Fibroblast of gingiva (primary cell): Measurements from ENCODE around the gene EPHB1.

Source experiments
- DNase-seq: peaks from one replicate; pipeline ENCODE4 v3.0.0-alpha.2; 2011; ENCODE audit warnings: low read depth

Gene EPHB1

DNA sequence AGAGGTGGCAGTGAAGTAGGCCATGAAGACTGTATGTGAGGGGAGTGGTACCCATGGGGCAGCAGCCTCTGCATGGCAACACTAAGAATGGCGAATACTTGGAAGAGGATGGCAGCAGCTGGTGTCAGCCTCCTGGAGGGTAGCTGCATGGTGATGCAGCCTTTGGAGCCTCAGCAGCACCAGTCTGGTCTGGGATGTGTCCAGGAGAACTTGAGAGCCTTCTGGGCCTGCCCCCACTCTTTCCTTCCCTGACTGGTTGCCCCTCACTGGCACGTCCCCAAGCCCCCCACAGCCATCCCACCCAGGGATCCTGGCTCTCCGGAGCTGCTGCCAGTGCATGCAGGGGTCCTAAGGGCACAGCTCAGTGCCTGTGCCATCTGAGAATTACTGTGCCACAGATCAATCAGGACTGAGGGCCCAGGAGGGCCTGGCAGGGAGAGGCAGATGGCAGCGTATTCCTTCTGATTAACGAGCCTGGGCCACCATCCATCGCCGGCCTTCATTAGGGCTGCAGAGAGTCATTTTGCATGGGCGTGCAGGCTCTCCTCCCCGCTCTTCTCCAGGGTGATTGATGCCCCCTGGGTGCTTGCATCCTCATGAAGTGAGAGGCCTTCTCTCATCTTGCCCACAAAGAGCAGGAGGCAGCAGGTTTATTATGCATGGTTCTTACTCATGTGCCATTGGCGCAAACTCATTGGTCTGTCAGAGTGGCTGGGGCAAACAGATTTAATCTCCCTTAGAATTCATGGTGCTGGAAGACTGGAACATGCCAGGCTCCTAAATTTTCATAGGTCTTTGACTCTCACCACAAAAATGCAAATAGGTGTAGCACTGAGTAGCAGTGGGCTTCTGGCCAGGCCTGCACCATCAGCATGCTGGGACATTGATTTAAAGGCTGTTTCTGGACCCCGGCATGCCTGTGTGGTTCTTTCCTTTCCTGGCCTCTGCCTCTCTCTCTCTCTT lies 116.8 kb downstream of the EPHB1 start:
- DNase-seq = no peak

DNA sequence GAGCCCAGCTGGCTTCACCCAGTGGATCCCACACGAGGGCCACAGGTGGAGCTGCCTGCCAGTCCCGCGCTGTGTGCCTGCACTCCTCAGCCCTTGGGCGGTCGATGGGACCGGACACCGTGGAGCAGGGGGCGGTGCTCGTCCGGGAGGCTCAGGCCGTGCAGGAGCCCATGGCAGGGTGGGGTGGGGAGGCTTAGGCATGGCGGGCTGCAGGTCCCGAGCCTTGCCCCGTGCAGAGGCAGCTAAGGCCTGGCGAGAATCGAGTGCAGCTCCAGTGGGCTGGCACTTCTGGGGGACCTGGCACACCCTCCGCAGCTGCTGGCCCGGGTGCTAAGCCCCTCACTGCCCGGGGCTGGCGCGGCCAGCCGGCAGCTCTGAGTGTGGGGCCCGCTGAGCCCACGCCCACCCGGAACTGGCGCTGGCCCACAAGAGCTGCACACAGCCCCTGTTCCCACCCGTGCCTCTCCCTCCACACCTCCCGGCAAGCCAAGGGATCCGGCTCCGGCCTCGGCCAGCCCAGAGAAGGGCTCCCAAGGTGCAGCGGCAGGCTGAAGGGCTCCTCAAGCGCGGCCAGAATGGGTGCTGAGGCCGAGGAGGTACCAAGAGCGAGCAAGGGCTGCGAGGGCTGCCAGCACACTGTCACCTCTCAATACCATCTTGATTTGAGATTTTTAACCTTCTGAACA lies 121.4 kb downstream of the EPHB1 start:
- DNase-seq = no peak

DNA sequence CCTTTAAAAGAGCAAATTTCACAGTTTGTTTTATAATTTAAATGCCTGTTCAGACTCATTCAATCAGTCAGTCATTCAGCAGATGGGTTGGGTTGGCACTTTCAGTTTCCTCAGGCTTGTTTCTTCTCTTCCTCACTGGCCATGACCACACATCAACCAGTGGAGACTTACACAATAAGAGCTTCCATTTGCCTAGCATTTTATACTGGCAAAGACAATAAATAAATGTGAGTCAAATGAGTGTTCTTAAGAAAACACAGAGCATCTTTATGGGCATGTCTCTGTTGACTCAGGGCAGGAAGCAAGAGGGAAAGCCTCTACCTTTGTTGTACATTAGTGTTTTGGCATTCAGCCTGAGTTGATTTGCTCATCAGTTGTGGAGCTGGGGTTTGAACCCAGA lies 122.6 kb downstream of the EPHB1 start:
- DNase-seq = no peak

DNA sequence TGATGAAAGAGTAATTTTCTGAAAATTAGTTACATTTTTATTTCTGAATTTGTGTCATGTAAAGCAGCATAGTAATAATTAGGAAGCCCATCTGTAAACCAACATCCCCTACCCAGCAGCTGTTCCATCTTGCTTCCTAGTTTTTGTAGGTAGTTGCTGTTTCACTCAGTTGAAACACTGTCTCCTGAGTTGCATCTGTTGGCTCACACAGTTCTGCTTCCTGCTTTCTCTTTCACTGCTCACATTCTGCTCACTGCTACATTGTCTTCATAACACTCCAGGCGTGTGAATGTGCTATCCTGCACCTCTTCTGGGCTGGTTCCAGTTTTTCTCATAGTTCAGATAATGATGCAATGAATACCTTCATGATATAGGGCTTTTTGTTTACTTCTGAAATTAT lies 123.4 kb downstream of the EPHB1 start:
- DNase-seq = no peak

DNA sequence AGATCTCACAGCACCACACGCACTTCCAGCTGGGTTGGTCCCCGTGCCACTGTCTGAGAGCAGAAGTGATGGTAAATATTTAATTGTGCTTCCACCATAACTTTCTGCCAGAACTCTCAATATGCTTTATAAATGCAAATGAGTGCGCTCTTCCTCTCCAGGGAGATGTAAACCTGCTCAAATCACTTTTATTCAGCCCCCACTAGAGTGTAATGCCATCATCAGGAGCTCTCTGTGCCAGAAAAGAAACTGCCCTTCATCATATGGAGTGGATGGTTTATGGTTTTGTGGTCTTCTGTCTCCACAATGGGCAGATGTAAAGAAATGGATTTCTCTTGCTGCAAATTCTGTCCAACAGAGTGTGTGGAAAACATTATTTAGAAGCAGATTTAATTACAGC lies 127.0 kb downstream of the EPHB1 start:
- DNase-seq = no peak

DNA sequence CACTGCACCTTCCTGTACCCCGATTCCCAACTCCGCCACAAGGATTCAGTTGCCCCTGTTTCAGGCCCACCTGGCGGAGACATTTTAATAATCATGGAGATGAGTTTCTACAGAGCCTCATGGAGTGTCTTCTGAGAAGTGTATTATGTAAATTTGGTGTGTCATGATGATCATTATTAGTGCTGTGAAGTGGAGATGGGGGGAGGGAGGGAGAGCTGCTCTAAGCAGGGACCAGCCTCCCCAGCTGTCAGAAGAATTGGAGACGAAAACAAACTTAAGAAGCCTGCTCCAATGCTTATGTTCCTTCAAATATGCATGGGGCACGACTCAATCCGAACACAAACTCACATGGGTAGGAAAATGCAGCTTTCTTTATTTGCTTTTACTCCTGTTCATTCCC lies 127.8 kb downstream of the EPHB1 start:
- DNase-seq = no peak

DNA sequence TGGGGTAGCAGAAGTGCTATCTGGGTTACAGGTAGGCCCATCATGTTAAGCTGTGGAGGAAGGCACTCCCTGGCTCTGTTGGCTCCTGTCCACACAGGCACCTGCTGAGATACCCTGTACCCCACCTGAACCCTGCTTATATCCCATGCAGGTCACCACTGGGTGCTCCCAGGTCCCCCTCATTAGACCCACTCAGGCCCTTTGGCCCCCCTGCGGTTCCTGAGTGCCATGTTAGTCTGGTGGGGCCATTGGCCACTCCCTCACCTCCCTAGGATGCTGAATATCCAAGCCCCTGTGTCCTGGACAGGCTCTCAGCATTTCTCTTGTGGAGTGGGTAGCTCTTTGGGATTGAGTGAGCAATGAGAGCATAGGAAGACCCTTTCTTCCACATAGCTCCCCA lies 128.2 kb downstream of the EPHB1 start:
- no peak for DNase-seq

DNA sequence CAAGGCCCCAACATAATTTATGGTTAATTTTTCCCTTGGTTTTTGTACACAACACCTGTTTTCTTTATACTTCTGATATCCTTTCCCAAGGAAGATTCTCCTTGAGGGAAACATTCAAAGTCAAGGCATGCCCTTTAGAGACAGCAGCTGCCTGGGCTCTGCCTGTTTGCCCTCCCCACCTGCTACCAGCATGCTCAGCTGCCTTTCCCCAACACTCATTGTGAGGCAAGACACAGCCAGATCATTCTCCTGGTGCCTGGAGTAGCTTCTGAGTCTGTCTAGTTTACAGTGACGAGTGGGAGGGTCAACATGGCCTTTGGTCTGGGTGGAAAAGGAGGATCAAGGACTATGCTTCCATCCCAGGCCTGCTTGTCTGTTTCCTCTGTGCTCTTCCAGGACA lies 132.5 kb downstream of the EPHB1 start:
- DNase-seq = no peak

DNA sequence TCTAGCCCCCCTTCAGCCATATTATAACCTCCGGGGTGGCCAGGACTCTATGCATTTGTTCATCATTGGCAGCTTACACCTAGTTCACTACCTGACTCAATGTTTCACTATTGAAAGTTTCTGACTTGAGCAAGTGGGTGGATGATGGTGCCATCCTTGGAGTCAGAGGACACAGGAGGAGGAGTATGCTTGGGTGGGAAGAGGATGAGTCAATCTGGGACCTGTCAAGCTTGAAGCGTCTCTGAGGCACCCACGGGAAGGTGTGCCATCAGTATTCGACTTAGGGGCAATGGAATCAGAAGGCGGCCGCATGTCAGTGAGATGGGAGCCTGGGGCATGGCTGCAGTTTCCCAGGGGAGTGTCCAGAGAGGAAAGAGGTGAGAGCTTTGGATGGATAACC lies 133.3 kb downstream of the EPHB1 start:
- DNase-seq = no peak

DNA sequence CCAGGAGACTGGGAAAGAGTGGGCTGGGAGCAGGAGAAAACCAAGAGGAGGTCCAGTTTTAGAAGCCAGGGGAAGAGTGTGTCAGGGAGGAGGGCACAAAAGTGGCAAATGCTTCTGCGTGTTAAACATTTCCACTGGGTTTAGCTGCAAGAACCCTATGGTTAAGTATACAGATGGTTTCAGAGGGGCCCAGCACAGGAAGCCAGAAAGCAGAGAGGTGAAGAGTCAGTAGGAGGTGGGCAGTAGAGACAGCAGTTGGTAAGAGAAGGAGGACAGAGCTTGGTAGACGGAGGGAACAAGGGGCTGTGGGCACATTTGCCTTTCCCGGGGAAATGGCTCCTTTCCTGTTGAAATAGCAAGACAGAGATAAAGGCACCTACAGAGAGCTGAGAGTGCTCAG lies 133.8 kb downstream of the EPHB1 start:
- no peak for DNase-seq

DNA sequence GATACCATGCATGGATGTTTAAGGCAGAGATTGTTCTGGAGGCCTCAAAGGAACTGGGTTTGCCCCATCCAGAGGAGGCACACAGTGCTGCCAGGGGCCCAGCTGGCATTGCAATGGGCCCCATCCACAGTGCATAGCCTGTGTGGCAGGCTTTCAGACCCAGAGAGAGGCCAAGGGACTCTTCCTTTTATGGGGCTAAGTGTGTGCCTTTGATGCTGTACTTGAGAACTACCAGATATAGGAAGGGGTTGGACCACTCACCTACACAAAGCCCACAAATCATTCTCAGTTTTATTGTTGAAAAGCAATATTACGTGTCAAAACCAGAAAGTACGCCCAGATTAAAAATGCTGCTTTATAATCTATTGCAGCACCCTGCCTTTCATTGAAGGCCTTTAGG lies 134.9 kb downstream of the EPHB1 start:
- no peak for DNase-seq

DNA sequence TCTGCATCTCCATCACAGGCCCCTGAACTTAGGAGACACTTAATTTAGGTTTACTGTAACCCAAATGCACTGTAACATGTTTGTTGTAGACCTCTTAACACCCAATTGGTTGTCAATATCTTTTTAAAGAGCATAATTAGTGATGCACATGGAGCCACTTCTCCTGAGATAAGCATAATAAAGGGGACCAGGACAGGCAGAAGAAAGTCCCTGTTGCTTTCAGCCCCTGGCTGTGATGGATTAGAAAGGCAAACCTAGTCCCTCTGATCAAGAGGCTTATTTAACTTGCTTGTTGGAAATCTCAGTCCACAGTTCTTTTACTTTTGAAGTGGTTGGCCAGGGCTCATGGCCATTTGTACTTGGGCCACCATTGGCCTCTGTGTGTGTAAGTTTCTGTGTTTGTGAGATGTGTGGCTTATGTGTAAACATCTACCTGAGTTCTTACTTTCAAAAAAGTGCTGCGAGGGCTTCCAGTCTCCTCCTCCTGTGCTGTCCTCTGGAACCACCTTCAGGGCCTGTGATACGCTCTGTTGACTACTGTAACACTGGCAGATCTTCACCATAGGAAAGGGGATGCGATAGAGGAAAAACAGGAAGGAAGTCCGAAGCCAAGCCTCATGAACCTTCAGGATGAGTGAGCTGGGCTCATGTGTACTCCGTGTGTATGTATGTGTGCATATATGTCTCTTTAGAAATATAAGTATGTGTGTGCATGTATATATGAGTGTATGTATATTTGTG lies 136.2 kb downstream of the EPHB1 start:
- DNase-seq = no peak

DNA sequence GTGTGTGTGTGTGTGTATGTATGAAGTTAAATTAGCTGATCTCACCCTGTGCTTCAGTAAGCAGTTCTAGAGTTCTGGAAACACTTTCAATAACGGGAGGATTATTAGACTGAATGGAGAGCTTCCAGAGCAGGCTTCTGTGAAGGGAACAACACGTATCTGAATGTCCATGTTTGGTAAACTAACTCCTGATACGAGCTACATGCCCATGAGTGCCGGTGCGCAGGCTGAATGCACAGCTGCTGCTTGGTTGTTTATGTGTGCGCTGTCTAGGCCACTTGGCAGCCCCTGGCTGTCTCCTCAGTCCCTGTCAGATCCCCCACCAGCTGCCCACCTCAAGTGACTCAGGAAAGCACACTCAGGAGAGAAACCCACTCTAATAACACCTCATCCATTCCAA lies 137.0 kb downstream of the EPHB1 start:
- DNase-seq = no peak

DNA sequence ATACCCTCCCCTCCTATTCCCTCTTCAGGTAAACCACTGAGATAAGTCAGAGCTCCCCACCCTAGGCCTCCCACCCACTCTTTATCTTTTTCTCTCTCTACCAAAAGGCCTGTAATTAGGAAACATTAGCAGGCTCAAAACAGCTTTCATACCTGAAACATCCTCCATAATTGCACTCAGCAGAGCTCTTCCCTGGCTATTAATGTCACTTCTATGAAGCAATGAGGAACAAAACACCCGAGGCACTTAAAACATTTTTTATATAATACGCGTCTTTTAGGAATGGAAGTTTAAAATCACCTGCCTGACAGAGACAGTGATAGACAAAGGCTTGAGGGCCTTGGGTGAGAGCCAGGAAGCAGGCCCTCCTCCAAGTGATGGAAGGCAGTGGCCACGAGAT lies 138.9 kb downstream of the EPHB1 start:
- no peak for DNase-seq

DNA sequence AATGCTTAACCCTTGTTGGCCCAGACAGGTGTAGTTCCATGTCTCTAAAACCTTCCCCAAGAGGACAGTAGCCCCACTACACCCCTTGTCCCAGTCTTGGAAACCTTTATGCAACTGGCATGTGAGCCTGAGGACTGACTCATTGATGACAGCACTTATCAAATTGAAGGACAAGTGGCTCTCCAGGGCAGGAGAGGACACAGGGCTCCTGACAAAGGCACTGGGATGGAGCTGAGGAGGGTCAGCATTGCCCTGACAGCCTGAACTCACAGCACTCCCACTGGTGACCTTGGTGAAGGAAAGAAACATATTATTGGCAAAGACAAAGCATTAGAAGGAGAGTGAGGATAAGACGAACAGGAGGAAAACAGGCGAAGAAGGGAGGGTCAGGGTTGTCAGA lies 139.9 kb downstream of the EPHB1 start:
- DNase-seq = no peak

DNA sequence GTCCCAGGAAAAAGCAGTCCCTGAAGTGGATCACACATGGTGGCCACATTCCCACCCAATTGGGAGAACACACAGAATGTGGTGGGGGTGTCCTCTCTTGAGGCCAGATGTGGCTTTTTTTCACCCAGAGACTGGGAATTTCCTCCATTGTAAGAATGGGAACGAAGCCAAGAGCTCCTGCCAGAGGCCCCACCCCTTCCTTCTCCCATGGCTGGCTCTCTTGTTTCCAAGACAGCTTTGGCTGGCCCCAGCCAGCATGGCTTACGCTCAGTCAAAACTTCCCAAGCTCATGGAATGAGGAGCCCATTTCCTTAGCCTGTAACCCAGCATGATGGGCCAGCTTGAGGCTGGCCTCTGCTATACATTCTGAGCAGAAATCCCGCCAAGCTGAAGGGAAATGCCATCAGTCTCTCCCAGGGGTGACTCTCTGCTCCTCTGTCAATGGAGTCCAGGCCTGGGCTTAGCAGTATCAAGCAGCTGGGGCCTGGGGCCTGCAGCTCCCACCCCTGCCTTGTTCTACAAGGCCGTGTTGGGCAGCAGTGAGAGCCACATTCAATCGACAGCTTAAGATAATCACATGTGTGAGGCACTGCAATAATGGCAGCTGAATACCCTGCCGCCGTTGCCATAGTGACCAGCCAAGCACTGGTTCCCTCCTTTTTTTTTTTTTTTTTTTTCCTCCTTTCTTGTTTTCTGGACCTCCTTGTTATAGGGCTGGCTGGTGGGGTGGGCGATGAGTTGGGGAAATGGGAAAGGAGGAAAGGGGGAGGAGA lies 142.4 kb downstream of the EPHB1 start:
- no peak for DNase-seq

DNA sequence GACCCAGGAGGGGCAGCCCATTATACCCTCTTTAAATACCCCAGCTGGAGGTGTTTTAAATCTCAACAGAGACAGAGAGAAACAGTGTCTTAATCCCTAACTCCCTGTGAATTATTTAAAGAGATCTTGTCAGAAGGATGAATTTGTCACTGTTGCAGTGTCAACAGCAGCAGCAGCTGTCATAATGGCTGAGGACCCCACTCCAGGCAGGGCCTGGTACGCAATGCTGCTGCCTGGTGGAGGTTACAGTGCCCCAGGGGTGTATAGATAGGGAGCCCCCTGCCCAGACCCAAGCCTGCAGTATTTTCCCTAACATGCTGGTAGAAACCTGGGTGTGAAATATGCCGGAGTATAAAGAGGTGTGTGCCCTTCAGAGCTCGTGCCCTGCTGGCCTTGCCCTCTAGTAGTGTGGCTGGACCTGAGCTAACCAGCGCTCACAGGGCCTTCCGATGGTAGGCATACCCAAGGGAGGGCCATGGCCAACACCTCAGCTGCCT lies 143.0 kb downstream of the EPHB1 start:
- DNase-seq = no peak

DNA sequence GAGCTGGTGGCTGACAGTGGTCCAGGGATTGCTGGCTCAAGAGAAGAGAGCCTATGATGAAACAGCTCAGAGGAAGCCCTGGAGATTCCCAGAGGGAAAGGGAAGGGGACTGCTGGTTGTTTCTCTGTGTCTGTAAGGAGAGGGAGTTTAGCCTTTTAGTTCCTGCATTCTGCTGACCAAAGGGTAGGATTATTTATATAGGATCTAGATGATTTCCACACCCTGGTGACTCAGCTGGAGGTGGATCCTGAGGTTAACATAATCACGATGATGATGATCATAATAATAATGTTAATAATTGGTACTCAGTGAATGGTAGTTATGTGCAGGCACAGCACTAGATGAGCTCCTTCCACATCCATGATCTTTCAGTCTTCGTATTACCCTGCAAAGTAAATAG lies 144.9 kb downstream of the EPHB1 start:
- DNase-seq = no peak

DNA sequence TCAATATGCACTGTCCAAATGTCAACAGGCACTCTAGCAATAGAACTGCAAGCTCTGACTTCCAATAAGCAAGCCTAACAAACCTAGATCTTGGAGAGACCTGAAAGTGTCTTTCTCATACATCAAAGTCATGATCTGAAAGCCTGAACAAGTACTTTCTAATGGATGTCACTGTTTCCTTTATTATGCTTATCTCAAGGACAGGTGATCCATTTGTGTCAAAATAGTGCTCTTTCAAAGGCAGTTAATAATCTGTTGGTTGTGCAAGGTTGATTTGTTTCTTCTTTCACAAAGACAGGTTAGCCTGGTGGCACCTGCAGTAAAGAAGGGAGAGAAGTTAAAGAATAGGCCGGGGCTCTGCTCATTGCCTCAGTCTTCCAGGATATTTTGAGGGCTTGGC lies 146.8 kb downstream of the EPHB1 start:
- DNase-seq = no peak

DNA sequence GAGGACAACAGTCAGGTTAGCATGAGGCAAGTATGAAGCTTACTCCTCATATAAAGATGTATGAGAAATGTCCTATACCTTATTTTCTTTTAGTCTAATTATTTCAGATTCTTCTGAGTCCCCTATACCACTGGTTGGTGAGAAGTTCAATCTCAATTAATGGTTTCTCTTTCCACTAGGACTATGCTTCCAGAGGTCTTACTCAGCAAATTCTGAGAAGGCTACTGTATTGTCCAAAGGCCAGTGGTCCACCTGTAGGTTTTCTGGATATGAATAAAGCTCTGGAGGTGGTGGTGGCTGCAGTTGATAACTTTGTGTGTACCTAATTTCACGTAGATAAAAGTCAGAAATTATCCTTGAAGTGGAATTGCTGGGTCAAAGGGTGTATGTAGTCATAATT lies 149.4 kb downstream of the EPHB1 start:
- no peak for DNase-seq

DNA sequence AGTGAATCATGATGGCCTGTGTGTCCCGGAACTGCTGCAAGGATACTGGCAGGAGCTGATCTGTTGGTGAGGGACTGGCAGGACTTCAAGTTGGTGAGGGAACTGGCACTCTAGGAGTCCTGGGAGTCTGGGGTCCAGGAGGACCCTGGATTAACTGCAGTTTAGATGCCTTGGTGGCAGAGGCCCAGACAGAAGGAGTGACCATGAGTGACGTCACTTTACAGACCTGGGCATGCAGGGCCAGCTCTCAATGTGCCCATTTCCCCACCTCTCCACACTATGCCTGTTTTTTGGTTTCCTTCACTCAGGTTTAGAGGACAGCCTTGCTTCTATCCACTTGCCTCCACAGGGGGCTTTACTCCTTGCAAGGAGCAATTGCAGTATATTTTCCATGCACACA lies 154.1 kb downstream of the EPHB1 start:
- no peak for DNase-seq

DNA sequence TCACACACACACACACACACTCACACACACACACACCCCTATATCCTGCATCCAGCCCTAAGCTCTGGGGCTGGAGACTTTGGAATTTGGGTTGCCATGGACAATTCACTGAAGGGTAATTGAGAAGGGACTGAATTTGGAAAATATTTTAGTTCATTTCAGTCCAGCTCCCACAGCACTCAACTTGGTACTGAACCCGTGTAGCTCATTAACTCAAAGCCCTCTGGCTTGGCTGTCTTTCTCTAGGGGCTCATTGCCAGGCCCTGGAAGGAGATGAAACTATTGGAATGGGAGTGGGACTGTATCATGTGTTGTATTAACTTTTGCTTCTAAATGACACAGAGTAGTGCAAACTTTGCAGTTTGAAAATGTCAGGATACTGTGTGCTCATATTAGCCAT lies 157.3 kb downstream of the EPHB1 start:
- DNase-seq = no peak
